ENCODE results near the gene ETFDH.
A peak's percentile ranks its signal among the peaks of the same experiment; 100 is the strongest.

Gene ETFDH

GRCh38 chr4:158729716-158730559, 57.8 kb downstream of the ETFDH start (continued):
- no peak for TF ChIP-seq BCL11A (tag by site-specific recombination; IDR thresholded peaks at IDR 0.05; ENCODE audit: low read depth)
- TF ChIP-seq KLF7 (tag by site-specific recombination; IDR thresholded peaks at IDR 0.05; ENCODE audit: borderline replicate concordance): no peak
- TF ChIP-seq ZNF654 (tag by site-specific recombination; IDR thresholded peaks at IDR 0.05; ENCODE audit: low read depth): peak; percentile 83
- no peak for TF ChIP-seq ZNF530 (tag by site-specific recombination; IDR thresholded peaks at IDR 0.05; ENCODE audit: low read depth)
- TF ChIP-seq RBAK (tag by site-specific recombination; IDR thresholded peaks at IDR 0.05): no peak
- no peak for TF ChIP-seq ZBTB26 (tag by site-specific recombination; optimal IDR thresholded peaks at IDR 0.05)
- no peak for TF ChIP-seq ZNF623 (tag by site-specific recombination; IDR thresholded peaks at IDR 0.05)
- no peak for TF ChIP-seq ZBTB49 (tag by site-specific recombination; IDR thresholded peaks at IDR 0.05; ENCODE audit: low read depth)
- no peak for TF ChIP-seq SCRT2 (tag by site-specific recombination; IDR thresholded peaks at IDR 0.05)
- TF ChIP-seq TSHZ1 (tag by site-specific recombination; IDR thresholded peaks at IDR 0.05; ENCODE audit: borderline replicate concordance): no peak
- TF ChIP-seq CTCF (tag by site-specific recombination; IDR thresholded peaks at IDR 0.05): peak; percentile 68
- peak; percentile 22; the same call in 1 of the 2 replicates for TF ChIP-seq ZBTB17 (tag by site-specific recombination; IDR thresholded peaks at IDR 0.05)

GRCh38 chr4:158738866-158739265, 66.8 kb downstream of the ETFDH start:
- H3K4me3 ChIP-seq (ENCODE audit: low read depth, low read length): no peak overlapping the region
- no peaks in the 10 kb centered on the region for H3K9me3 ChIP-seq (ENCODE audit: control insufficient read depth, insufficient read depth, low read depth, low read length)
- H3K4me1 ChIP-seq (ENCODE audit: control insufficient read depth, insufficient read depth, low read length): no peaks in the 10 kb centered on the region
- POLR2A ChIA-PET: no interaction called here
- H3K36me3 ChIP-seq (ENCODE audit: control insufficient read depth in 2 of 2, insufficient read depth in 1 of 2, low read length in 2 of 2): no peaks in the 10 kb centered on the region
- H3K27ac ChIP-seq (ENCODE audit: extremely low read depth, low read depth, low read length): no peak overlapping the region
- CTCF ChIA-PET: interaction anchor here (0.6 kb wide), 2 partner anchors 78 to 171 kb away, joined by 3 read pairs; no protein-coding TSS in a partner anchor
- TF ChIP-seq ZNF391 (tag by site-specific recombination; IDR thresholded peaks at IDR 0.05; ENCODE audit: borderline replicate concordance, low read depth) (no peak), ZNF76 (tag by site-specific recombination; IDR thresholded peaks at IDR 0.05; ENCODE audit: borderline replicate concordance, low read depth) (no peak), GLIS2 (tag by site-specific recombination; IDR thresholded peaks at IDR 0.05) (no peak), ZNF169 (tag by site-specific recombination; IDR thresholded peaks at IDR 0.05) (no peak), ZNF211 (tag by site-specific recombination; IDR thresholded peaks at IDR 0.05; ENCODE audit: low read depth) (no peak), SP3 (tag by site-specific recombination; IDR thresholded peaks at IDR 0.05) (no peak), ZNF704 (tag by site-specific recombination; IDR thresholded peaks at IDR 0.05) (no peak), ZNF19 (tag by site-specific recombination; IDR thresholded peaks at IDR 0.05; ENCODE audit: low read depth) (no peak), IKZF3 (tag by site-specific recombination; IDR thresholded peaks at IDR 0.05) (no peak), ZNF549 (tag by site-specific recombination; IDR thresholded peaks at IDR 0.05) (no peak), ZBTB48 (tag by site-specific recombination; IDR thresholded peaks at IDR 0.05) (no peak), ZSCAN23 (tag by site-specific recombination; IDR thresholded peaks at IDR 0.05) (no peak), ZNF341 (tag by site-specific recombination; IDR thresholded peaks at IDR 0.05; ENCODE audit: low read depth) (no peak), ZNF248 (tag by site-specific recombination; IDR thresholded peaks at IDR 0.05) (no peak), ZNF23 (tag by site-specific recombination; IDR thresholded peaks at IDR 0.05; ENCODE audit: borderline replicate concordance) (no peak)
